GM23338 (cell line): Measurements from ENCODE around the gene FYCO1.

ENCODE experiments used
- CTCF ChIP-seq, 2 experiments: fragments of 200-600 bp in 1 of 2; sonication (generic) in 1 of 2; conservative IDR thresholded peaks; 2 replicates each; pipeline versions ENCODE4 v1.5.1 to v1.6.1; 2016 to 2017; ENCODE audit warnings: antibody characterized with exemption in 2 of 2, low read depth in 2 of 2, mild to moderate bottlenecking in 2 of 2, moderate library complexity in 1 of 2
- EZH2 ChIP-seq: fragments of 200-600 bp; sonication (generic); IDR thresholded peaks from one replicate; pipeline ENCODE4 v1.8.0; 2017; ENCODE audit warnings: antibody characterized with exemption, mild to moderate bottlenecking, low read depth; ENCODE audit not compliant: unreplicated experiment
- EZH2phosphoT487 ChIP-seq: fragments of 200-600 bp; sonication (generic); IDR thresholded peaks from one replicate; pipeline ENCODE4 v1.8.1; 2018; ENCODE audit warnings: antibody characterized with exemption; ENCODE audit not compliant: unreplicated experiment
- REST ChIP-seq: IDR thresholded peaks from one replicate; pipeline ENCODE4 v1.6.1; 2018; ENCODE audit warnings: antibody characterized with exemption; ENCODE audit not compliant: unreplicated experiment

GRCh38 chr3:45868213-45868612, 127.4 kb downstream of the FYCO1 start:
- TF ChIP-seq REST (no peak), CTCF (conservative IDR thresholded peaks at IDR 0.05; ENCODE audit: low read depth in 2 of 2) (no peak), EZH2 (no peak), EZH2phosphoT487 (no peak)
